Lung (tissue), 16 donors: ENCODE measurements around the gene OVCH1. TPM values are rescaled to one million over a fixed set of nuclear protein-coding genes. Genes with fewer than 3 reads are reported as not detected.

Experiments used
- ATAC-seq: fragments of 200-7000 bp; cut with Tn5 transposase; one replicate; pipeline ENCODE4 v1.9.1; 2020; ENCODE audit warnings: moderate number of reproducible peaks; ENCODE audit not compliant: insufficient read depth, low FRiP score
- DNase-seq, 3 donors: peaks; one replicate each; pipeline ENCODE4 v3.0.0-alpha.2; 2013 to 2017
- H3K27ac ChIP-seq, 2 donors: one replicate each; pipeline ENCODE4 v1.5.1; 2013; ENCODE audit warnings: mild to moderate bottlenecking in 2 of 2, moderate library complexity in 2 of 2, control low read depth in 1 of 2, inconsistent platforms in 1 of 2, low read depth in 1 of 2, low read length in 1 of 2
- H3K27me3 ChIP-seq, 3 donors: one replicate each; pipeline ENCODE4 v1.5.1; 2013; ENCODE audit warnings: low read length in 2 of 3; ENCODE audit not compliant: control insufficient read depth in 3 of 3, insufficient read depth in 3 of 3
- H3K36me3 ChIP-seq, 4 donors: one replicate each; pipeline ENCODE4 v1.5.1; 2013; ENCODE audit warnings: low read length in 4 of 4, mild to moderate bottlenecking in 1 of 4, moderate library complexity in 1 of 4; ENCODE audit not compliant: control insufficient read depth in 4 of 4, insufficient read depth in 4 of 4
- H3K4me1 ChIP-seq, 5 donors: one replicate each; pipeline ENCODE4 v1.5.1; 2013; ENCODE audit warnings: low read length in 5 of 5, mild to moderate bottlenecking in 2 of 5, moderate library complexity in 1 of 5; ENCODE audit not compliant: control insufficient read depth in 5 of 5, insufficient read depth in 5 of 5
- H3K4me3 ChIP-seq: one replicate; pipeline ENCODE4 v1.5.1; 2013; ENCODE audit warnings: mild to moderate bottlenecking, control low read depth, moderate library complexity
- H3K9ac ChIP-seq, 2 donors: one replicate each; pipeline ENCODE4 v1.5.1; 2013; ENCODE audit warnings: low read length in 2 of 2, control low read depth in 1 of 2; ENCODE audit not compliant: insufficient read depth in 1 of 2
- H3K9me3 ChIP-seq, 4 donors: one replicate each; pipeline ENCODE4 v1.5.1; 2013; ENCODE audit warnings: low read length in 3 of 4, mild to moderate bottlenecking in 1 of 4, moderate library complexity in 1 of 4; ENCODE audit not compliant: control insufficient read depth in 4 of 4, insufficient read depth in 3 of 4
- CTCF ChIP-seq: IDR thresholded peaks from 2 replicates; pipeline ENCODE4 v1.5.1; 2012; ENCODE audit warnings: mild to moderate bottlenecking; ENCODE audit errors: control extremely low read depth, extremely low read depth
- WGBS, 2 donors: extraction: QIAGEN DNeasy Blood & Tissue Kit; methylation state at CpG; one replicate each; pipeline ENCODE4 v1.1.7; 2013; 5-methylcytosine and 5-hydroxymethylcytosine counted together
- long read RNA-seq, 5 donors: transcript quantifications; one replicate each; lab custom pipeline, GENCODE V29; 2026
- polyA plus RNA-seq, 2 donors: library from polyadenylated mRNA; stranded (reverse); fragments of 200-250 nt; gene quantifications; one replicate each; pipeline ENCODE4 v1.2.1, GENCODE V29; 2013
- total RNA-seq, 2 donors: library from RNA; depleted of rRNA in 1 of 2; stranded (reverse); fragments of >200 nt in 1 of 2; gene quantifications; one replicate each; pipeline ENCODE4 v1.2.1, GENCODE V29; 2014 to 2021
- donor health status: control.
- donor health status: control.
- donor health status: Bipolar disorder and iron deficiency.
- donor health status: healthy.
- donor health status: DM: yes; HTN: yes; CAD: no.

OVCH1 gene
- total RNA-seq = 1 to 10 TPM in 1 of 2 donors, not detected in 1; 1.6 TPM
- under 1 TPM; 0.17 to 0.69 TPM for polyA plus RNA-seq
- long read RNA-seq, donor 1 = 0 reads
- long read RNA-seq, donor 2 = 0 reads
- long read RNA-seq, donor 3 = 0 reads
- long read RNA-seq, donor 4 = 0 reads
- long read RNA-seq, donor 5 = 0 reads

GRCh38 chr12:29497588-29497987 lies at the start of gene OVCH1:
Gene OVCH1 (minus strand): TSS chr12:29497686. CDS start chr12:29497686, 0 bp downstream.
- no peak within 1 kb of the TSS for H3K9ac ChIP-seq
- no peaks in the 10 kb centered on the region for H3K9me3 ChIP-seq
- H3K36me3 ChIP-seq = no peaks in the 10 kb centered on the region
- 92 to 95% methylated on average over 18 of the region's 18 CpGs for WGBS, 2 donors
- no peak for TF ChIP-seq CTCF
- no peak within 1 kb of the TSS for H3K4me3 ChIP-seq
- ATAC-seq = no peak
- H3K4me1 ChIP-seq = no peaks in the 10 kb centered on the region
- DNase-seq = no peak
- H3K27ac ChIP-seq = no peak within 1 kb of the TSS
- peaks cover 0 to 3% (median 0%) of the 10 kb centered on the region in 3 donors for H3K27me3 ChIP-seq

GRCh38 chr12:29547151-29547632 lies 49.7 kb upstream of the OVCH1 start:
- no peak overlapping the region for H3K27ac ChIP-seq
- H3K9ac ChIP-seq = no peak overlapping the region
- H3K4me3 ChIP-seq = no peak overlapping the region
- H3K36me3 ChIP-seq = no peaks in the 10 kb centered on the region
- H3K4me1 ChIP-seq = peaks cover 0 to 25% (median 6%) of the 10 kb centered on the region in 5 donors
- peaks cover 0 to 9% (median 6%) of the 10 kb centered on the region in 3 donors for H3K27me3 ChIP-seq
- H3K9me3 ChIP-seq = no peaks in the 10 kb centered on the region
- no peak for TF ChIP-seq CTCF
- DNase-seq = no peak
- ATAC-seq = no peak
- WGBS, 2 donors = 38 to 61% methylated on average over 4 of the region's 4 CpGs

- no peak for DNase-seq
- no peak for TF ChIP-seq CTCF
- peak overlapping the region in 1 of 2 donors; percentile 71 for H3K27ac ChIP-seq
- H3K27me3 ChIP-seq = peaks cover 0 to 9% (median 6%) of the 10 kb centered on the region in 3 donors
- no peak overlapping the region for H3K4me3 ChIP-seq
- peaks cover 0 to 20% (median 5%) of the 10 kb centered on the region in 5 donors for H3K4me1 ChIP-seq
- H3K36me3 ChIP-seq = no peaks in the 10 kb centered on the region
- 74 to 81% methylated on average over 2 of the region's 2 CpGs for WGBS, 2 donors
- H3K9me3 ChIP-seq = no peaks in the 10 kb centered on the region
- no peak for ATAC-seq
- H3K9ac ChIP-seq = no peak overlapping the region
Observed at GRCh38 chr12:29546000-29546399, 48.5 kb upstream of the OVCH1 start.

- no peak overlapping the region for H3K27ac ChIP-seq
- no peak for DNase-seq
- no peak overlapping the region for H3K9ac ChIP-seq
- peaks cover 0 to 20% (median 5%) of the 10 kb centered on the region in 5 donors for H3K4me1 ChIP-seq
- H3K9me3 ChIP-seq = no peaks in the 10 kb centered on the region
- TF ChIP-seq CTCF = no peak
- no peak overlapping the region for H3K4me3 ChIP-seq
- 90% methylated on average over 4 of the region's 4 CpGs for WGBS, 2 donors
- peaks cover 0 to 6% (median 4%) of the 10 kb centered on the region in 3 donors for H3K27me3 ChIP-seq
- ATAC-seq = no peak
- no peaks in the 10 kb centered on the region for H3K36me3 ChIP-seq
Observed at GRCh38 chr12:29545102-29545467, 47.6 kb upstream of the OVCH1 start.
